ENCODE data around the gene SPAG16.

DNA sequence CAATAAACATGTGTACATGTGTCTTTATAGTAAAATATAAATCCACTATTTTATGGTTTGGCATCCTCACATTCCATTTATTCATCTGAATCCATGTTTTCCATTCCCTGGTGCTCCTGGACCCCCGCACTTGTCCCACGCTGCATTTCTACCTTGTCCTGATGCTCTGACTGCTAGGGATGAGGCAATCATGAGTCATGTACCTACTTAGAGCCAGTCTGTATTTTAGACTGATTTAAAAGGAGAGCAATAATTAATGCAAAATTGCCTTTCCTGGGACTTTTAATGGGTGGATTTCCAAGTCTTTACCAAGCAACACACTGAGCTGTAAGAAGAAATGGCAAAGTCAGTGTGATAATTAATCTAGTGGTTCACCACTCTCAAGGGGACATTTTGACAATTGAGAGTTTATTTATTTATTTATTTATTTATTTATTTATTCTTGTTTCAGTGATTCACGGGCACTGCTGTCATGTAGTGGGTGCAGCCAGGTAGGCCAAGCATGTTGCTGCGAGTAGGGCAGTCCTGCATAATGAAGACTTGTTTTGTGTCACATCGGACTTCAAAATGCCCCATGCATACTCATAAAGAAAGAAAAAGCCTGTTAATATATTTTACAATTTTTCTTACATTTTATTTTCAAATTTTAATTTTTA is 707.3 kb downstream of the SPAG16 start:
- TF ChIP-seq CTCF (IDR thresholded peaks at IDR 0.05) (no peak), POLR2A (IDR thresholded peaks at IDR 0.05) (no peak)

All from body of pancreas (tissue), 4 donors.